Epithelial cell of umbilical artery (primary cell): ENCODE data around the gene YIPF4. TPM values are rescaled to one million over a fixed set of nuclear protein-coding genes. Genes with fewer than 3 reads are reported as not detected.

ENCODE experiments used
- total RNA-seq: library from RNA; depleted of rRNA; stranded (reverse); fragments of >200 nt; gene quantifications from 2 replicates; pipeline ENCODE4 v1.2.3, GENCODE V29; 2014

Gene YIPF4
- 16.2 and 29.2 TPM in 2 replicates for total RNA-seq

GRCh38 chr2:32277674-32278477 is at the start of gene YIPF4:
Gene YIPF4 (plus strand): TSS chr2:32277904. CDS start chr2:32278156, 252 bp downstream.

GRCh38 chr2:32264422-32265105 is 13.1 kb upstream of the YIPF4 start, which contains the start of gene NLRC4:
Gene NLRC4 (minus strand): TSS chr2:32264886. CDS start chr2:32256775, 8,111 bp downstream.

GRCh38 chr2:32356681-32357317 is 79.1 kb downstream of the YIPF4 start, which contains the start of gene BIRC6:
Gene BIRC6 (plus strand): TSS chr2:32357023. CDS start chr2:32357162, 139 bp downstream.

Other genes starting within 250 kb of the YIPF4 start
- 118 and 124 TPM in 2 replicates for gene DPY30, start 238.1 kb upstream of the YIPF4 start, total RNA-seq
- gene SPAST, start 214.3 kb upstream of the YIPF4 start, total RNA-seq = 29.6 and 34.0 TPM in 2 replicates
- gene SLC30A6, start 112.0 kb upstream of the YIPF4 start, total RNA-seq = 17.5 and 22.5 TPM in 2 replicates
- not detected in 2 replicates for gene NLRC4, start 13.0 kb upstream of the YIPF4 start, total RNA-seq
- gene BIRC6, start 79.1 kb downstream of the YIPF4 start, total RNA-seq = 98.7 and 105 TPM in 2 replicates